Stimulated activated CD8-positive, alpha-beta memory T cell treated with anti-CD3 and anti-CD28 coated beads, Interleukin-4, amount 100 ng/mL, for 48 hours (primary cell): ENCODE measurements around the gene MAP1LC3B.
"Not testable (repeated sequence)": the region's sequence is repeated elsewhere in the genome, so short reads cannot be mapped to it uniquely, and the experiment has no call there.

Experiments
- DNase-seq: peaks from one replicate; pipeline ENCODE4 v3.0.0-alpha.2; 2020

The MAP1LC3B gene

DNA sequence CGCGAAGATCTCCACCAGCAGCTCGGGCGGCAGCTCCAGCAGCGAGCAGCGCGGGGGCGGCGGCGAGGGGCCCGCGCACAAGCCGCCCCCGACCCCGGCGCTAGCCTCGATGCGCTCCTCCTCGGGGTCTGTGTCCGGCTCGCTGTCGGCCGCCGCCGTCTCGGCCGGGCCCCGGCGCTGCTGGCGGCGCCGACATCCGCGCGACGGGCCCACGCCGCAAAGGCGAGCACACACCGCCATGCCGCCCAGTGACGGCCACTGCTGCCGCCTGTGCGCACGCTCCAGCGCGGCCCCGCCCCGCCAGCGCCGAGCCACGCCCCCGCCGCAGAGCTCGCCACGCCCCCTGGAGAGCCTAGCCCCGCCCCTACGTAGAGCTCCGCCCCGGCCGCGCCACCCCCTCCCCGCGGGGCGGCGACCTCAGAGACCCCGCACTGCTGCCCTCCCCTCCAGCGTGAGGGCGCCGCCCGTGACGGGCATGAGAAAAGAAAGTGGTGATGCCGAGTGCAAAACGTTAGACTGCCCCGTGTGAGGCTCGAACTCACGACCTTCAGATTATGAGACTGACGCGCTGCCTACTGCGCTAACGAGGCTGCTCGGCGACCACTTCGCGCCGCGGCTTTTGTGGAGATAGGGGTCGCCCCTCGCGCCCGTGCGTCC is 8.5 kb upstream of the MAP1LC3B start, which contains the start of gene FBXO31:
FBXO31 (minus strand) TSS at position 272 of the 657 bp plus-strand sequence; CDS start at position 240, 32 bp downstream.
- peak; percentile 95 for DNase-seq

DNA sequence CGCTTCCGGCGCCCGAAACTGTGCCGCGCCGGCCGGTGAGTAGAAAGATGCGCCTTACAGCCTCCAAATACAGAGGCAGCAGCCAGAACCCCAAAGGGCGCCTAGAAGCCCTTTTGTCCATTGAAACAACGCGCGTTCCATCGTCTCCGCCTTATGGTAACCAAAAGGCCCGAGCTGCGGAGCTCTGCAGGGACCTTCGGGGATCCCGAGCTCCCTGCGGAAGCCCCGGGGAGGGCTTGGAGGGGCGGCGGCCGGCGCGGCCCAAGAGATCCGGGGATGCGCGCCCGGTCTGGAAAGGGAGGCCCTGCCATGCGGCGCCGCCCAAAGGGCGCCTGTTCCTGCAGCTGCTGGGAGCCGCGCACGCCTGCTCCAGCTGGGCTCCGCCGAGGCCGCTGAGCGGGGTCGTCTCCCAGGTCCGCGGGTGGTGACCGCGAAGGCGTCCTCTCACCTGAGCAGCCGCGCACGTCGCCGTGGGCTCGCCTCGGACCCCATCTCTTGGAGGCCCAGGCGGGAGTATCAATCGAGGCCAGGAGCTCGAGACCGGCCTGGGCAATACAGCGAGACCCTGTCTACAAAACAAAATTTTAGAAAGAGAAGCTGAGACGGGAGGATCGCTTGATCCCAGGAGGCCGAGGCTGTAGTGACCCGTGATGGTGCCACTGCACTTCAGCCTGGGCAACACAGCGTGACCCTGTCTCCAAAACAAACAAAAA is 7.8 kb upstream of the MAP1LC3B start:
- no peak for DNase-seq

DNA sequence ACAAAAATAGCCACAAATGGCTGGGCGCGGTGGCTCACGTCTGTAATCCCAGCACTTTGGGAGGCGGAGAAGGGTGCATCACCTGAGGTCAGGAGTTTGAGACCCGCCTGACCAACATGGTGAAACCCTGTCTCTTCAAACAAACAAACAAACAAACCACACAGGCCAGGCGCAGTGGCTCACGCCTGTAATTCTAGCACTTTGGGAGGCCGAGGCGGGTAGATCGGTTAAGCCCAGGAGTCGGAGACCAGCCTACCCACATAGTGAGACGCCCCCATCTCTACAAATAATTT is 7.3 kb upstream of the MAP1LC3B start:
- DNase-seq: not testable (repeated sequence)

GRCh38 chr16:87387942-87388817 is 4.0 kb upstream of the MAP1LC3B start:
- DNase-seq: peak; percentile 86

- DNase-seq: no peak
Observed at GRCh38 chr16:87388818-87389134, 3.4 kb upstream of the MAP1LC3B start.

- no peak for DNase-seq
Observed at GRCh38 chr16:87389245-87389644, 2.9 kb upstream of the MAP1LC3B start.

- DNase-seq: not testable (repeated sequence)
Observed at GRCh38 chr16:87389914-87390313, 2.2 kb upstream of the MAP1LC3B start.

GRCh38 chr16:87390641-87391323 is 1.4 kb upstream of the MAP1LC3B start:
- DNase-seq: no peak

DNA sequence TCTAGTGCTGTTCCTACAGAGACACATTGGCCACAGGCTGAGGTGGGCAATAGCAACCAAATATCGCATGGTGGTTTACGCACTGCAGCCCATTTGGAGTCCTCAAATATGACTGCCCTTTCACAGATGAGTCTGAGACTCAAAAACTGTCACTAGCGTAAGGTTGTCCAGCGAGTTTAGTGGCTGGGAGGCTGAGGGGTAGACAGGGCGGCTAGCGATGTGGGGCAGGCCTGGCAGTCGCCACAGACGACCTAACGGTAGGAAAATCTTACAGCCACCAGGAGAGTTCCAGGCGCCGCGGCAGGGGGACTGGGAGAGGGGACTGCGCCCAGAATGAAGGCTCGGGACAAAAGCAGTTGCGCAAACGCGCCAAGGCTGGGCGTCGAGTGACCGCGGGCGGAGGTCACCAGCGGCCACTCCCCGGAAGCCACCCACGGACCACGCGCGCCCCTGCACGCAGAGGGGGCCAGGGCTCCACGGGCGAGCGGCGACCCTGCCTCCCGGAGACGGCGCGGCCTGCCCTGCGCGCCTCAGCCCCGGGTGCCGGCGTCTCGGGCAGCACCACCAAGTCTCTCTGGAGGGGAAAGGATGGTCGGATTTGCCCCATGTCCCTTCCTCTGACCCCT is 699 bp upstream of the MAP1LC3B start:
- peak; percentile 58 for DNase-seq

- DNase-seq: peak; percentile 65
Observed at GRCh38 chr16:87392821-87393679, 914 bp downstream of the MAP1LC3B start.

- DNase-seq: no peak
Observed at GRCh38 chr16:87393680-87394055, 1.5 kb downstream of the MAP1LC3B start.

- no peak for DNase-seq
Observed at GRCh38 chr16:87395181-87395842, 3.2 kb downstream of the MAP1LC3B start.

DNA sequence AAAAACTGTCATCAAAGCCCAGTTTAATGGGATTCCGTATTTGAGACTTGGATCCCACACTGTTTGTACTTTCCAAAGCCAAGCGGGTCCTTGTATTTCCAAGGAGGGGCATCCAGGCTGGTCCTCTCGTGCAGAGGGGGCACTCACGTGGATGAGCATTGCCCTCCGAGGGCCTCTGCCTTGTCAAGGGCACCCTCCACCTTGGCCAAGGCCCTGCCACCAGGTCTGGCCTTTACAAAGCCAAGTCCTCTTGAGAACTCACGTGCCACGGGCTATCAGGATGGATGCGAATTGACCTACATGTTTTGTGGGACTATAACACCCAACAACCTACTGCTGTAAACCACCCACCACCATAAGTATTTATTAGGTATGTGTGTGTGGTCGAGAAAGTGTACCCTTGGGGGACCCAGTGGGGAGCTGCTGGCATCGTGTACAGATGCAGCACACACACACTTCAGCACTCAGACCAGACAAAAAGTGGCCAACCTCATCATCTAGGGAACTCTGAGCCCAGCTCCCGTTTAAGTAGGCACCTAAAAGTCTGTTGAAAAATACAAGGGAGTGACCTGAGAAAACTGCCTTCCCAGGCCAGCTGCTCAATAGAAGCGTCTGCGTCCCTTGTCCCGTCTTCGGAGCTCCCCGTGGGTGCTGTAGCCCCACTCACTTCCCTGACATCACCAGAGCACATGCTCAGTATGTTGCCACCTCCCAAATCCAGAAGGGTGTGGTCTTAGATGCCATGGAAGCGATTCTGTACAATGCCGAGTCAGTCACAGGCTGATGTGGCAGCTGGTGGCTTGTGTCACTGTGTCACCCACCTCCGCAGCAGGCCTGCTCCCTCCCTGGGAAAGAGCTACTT is 12.9 kb downstream of the MAP1LC3B start:
- no peak for DNase-seq

- no peak for DNase-seq
Observed at GRCh38 chr16:87406495-87407088, 14.5 kb downstream of the MAP1LC3B start.

DNA sequence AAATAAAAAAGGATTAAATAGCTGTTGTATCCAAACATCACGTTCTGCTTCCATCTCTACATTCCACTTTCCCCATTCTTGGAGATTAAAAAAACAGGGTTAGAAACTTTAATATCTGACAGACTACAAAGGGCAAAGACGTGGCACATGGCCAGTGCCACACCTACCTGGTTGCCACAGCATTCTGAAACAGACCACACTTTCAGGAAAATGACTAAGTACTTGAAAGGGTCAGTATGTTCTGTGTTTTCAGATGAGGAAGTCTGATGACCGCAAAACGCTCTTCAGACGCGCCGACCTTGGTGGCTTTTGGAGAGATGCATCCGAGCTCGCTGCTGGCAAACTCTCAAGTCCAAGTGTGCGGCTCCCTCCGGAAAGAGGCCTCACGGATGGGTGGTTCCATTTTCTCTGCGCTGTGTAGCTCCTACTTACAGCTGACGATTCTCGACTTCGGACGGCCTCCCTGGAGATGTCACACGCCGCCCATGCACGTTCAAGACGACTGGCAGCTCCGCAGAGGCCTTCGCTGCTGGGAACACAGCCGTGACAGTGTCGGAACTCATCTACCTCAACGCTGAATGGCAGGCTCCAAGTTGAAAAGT is 15.5 kb downstream of the MAP1LC3B start:
- DNase-seq: no peak

DNA sequence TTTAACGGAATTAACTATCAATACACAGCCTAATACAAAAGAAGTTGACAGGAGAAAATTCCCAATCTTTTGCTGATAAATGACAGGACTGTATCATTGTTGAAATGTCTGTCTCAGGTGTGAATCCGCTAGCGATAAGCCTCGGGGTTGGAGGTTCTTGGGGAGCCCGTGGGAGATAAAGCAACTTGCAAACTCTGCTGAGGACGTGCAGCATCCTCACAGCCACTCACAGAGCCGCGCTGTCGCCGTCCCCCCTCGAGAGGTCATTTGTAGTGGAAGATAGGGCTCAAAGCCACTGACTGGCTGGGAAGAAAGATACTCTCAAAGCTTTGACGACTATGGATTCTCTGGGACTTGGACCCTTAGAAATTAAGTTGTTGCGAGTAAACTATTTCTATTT is 17.0 kb downstream of the MAP1LC3B start:
- DNase-seq: no peak

DNA sequence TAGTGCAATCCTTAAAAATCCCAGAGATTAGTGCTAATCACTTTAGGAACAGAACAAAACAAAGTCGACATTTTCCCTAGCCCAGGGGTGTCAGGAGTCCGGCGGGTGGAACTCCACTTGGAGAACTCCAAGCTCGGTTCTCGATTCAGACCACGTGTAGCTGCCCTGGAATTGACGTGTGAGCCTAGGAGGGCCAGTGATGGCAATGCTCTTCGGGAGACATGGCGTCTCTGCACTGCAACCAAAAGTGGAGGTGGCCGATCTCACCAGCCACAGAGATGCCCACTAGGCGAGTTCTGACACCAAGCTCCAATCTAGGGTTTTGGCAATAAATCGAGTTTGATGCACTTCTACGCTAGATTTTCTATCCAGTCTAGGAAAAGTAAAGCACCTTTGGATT is 17.6 kb downstream of the MAP1LC3B start:
- DNase-seq: no peak

DNA sequence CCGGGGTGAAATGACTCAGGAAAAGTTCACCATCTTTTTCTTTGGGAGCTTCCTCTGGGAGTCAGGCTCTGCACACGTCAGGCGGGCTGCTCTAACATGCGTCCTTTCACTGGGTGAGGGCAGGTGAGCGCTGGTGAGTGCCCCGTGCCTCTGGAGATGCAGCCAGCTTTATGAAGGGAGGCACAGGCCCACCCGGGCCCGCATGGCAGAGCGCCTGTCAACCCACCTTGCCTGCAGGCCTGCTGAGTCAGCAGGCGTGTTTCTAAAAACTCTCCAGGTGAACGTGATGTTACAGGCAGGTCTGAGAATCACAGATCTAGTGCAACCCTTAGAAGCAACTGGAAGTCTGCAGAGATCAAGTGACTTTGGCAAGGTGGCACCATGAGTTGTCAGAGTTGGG is 18.4 kb downstream of the MAP1LC3B start:
- DNase-seq: no peak

DNA sequence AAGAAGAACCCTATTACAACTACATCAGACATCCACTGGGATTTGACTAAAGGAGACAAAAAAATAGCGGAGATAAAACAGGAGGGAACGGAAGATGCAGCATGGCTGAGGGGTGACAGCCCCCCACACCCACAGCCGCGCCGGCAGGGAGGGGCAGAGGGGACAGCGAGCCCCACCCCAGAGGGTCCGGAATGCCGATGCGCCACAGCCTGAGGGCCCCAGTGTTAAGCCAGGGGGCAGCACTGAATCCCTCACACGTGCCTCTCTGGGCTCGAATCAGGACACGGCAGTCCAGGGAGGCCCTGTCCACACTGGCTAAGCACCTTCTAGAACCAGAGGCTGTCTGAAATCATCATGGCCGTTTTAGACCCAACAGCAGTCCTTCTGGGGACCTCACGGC is 18.8 kb downstream of the MAP1LC3B start:
- no peak for DNase-seq
